BLaER1 treated with 17β-estradiol and CSF1 and Interleukin-3, amounts not matched to agents 10 nM and 100 nM (cell line): ENCODE measurements around the gene SMCHD1.
"Not testable (repeated sequence)": the region's sequence is repeated elsewhere in the genome, so short reads cannot be mapped to it uniquely, and the experiment has no call there.

Experiments
- H3K27ac ChIP-seq, 11 experiments: shearing (Covaris generic); formaldehyde crosslinking; 2 replicates each; pipeline ENCODE4 v1.8.1; 2022
- H3K27me3 ChIP-seq, 11 experiments: shearing (Covaris generic); formaldehyde crosslinking; 2 replicates each; pipeline ENCODE4 v1.8.1; 2022
- H3K36me3 ChIP-seq, 11 experiments: shearing (Covaris generic); formaldehyde crosslinking; 2 replicates each; pipeline ENCODE4 v1.8.1; 2022
- H3K4me1 ChIP-seq, 10 experiments: shearing (Covaris generic); formaldehyde crosslinking; 2 replicates each; pipeline ENCODE4 v1.8.1; 2022
- H3K4me2 ChIP-seq, 11 experiments: shearing (Covaris generic); formaldehyde crosslinking; 2 replicates each; pipeline ENCODE4 v1.8.1; 2022
- H3K4me3 ChIP-seq, 10 experiments: shearing (Covaris generic); formaldehyde crosslinking; 2 replicates each; pipeline ENCODE4 v1.8.1; 2022
- H3K9ac ChIP-seq, 11 experiments: shearing (Covaris generic); formaldehyde crosslinking; 2 replicates each; pipeline ENCODE4 v1.8.1; 2022
- H3K9me3 ChIP-seq, 11 experiments: shearing (Covaris generic); formaldehyde crosslinking; replicated peaks in 1 of 11; 2 replicates each; pipeline ENCODE4 v1.8.1; 2022
- H4K20me1 ChIP-seq, 11 experiments: shearing (Covaris generic); formaldehyde crosslinking; 2 replicates each; pipeline ENCODE4 v1.8.1; 2022
- Cebpa-rat ChIP-seq, 11 experiments: shearing (Covaris generic); IDR thresholded peaks; 2 replicates each; pipeline ENCODE4 v1.8.1; 2022

The SMCHD1 gene

GRCh38 chr18:2805970-2806943 lies 150.7 kb downstream of the SMCHD1 start:
- Histone ChIP-seq H3K4me1 (peaks cover 0 to 9% (median 0%) of the 10 kb centered on the region in 10 experiments; a peak in 2 of 20 replicates), H4K20me1 (no peaks in the 10 kb centered on the region), H3K27me3 (no peaks in the 10 kb centered on the region), H3K36me3 (peaks cover 28 to 60% (median 42%) of the 10 kb centered on the region in 11 experiments), H3K4me3 (no peak overlapping the region), H3K4me2 (no peak overlapping the region), H3K9ac (no peak overlapping the region), H3K9me3 (peaks cover 20 to 31% (median 29%) of the 10 kb centered on the region in 11 experiments), H3K27ac (no peak overlapping the region)
- no peak for TF ChIP-seq Cebpa-rat (IDR thresholded peaks at IDR 0.05)

- H3K4me2 ChIP-seq, H3K27ac ChIP-seq, H3K9ac ChIP-seq, H3K27me3 ChIP-seq, H3K4me3 ChIP-seq, H4K20me1 ChIP-seq, H3K4me1 ChIP-seq: not testable (repeated sequence)
- Histone ChIP-seq H3K36me3 (peaks cover 19 to 41% (median 28%) of the 10 kb centered on the region in 11 experiments), H3K9me3 (peaks cover 42 to 51% (median 47%) of the 10 kb centered on the region in 11 experiments)
Observed at GRCh38 chr18:2808640-2809039, 153.1 kb downstream of the SMCHD1 start.

DNA sequence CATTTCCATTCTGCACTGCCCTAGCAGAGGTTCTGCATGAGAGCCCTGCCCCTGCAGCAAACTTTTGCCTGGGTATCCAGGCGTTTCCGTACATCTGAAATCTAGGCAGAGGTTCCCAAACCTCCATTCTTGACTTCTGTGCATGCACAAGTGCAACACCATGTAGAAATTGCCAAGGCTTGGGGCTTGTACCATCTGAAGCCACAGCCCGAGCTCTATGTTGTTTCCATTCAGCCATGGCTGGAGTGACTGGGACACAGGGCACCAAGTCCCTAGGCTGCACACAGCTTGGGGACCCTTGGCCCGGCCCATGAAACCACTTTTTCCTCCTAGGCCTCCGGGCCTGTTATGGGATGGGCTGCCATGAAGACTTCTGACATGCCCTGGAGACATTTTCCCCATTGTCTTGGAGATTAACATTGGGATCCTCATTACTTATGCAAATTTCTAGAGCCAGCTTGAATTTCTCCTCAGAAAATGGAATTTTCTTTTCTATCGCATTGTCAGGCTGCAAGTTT lies 154.2 kb downstream of the SMCHD1 start:
- not testable (repeated sequence) for H3K9ac ChIP-seq, H3K27me3 ChIP-seq, H3K4me1 ChIP-seq, H3K27ac ChIP-seq, H4K20me1 ChIP-seq, H3K4me3 ChIP-seq, H3K4me2 ChIP-seq
- H3K36me3 ChIP-seq, result peaks cover 14 to 31% (median 18%) of the 10 kb centered on the region in 11 experiments
- peaks cover 48 to 61% (median 58%) of the 10 kb centered on the region in 11 experiments for H3K9me3 ChIP-seq

DNA sequence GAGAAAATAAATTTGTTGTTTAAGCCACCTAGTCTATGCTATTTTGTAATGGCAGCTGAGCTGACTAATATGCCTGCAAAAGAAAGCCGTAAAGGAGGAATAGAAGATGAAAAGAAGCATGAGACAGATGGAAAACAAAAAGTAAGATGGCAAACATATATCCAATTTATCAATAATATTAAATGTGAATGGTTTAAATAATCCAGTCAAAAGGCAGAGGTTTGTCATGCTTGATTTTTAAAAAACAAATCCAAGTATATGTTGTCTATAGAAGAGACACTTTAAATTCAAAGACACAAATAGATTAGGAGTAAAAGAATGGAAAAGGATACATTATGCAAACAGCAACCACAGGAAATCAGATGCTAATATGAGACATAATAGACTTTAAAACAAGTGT lies 155.9 kb downstream of the SMCHD1 start:
- H3K4me2 ChIP-seq, result no peak overlapping the region
- no peaks in the 10 kb centered on the region for H3K4me1 ChIP-seq
- peaks cover 56 to 76% (median 66%) of the 10 kb centered on the region in 11 experiments for H3K9me3 ChIP-seq
- peaks cover 0 to 14% (median 6%) of the 10 kb centered on the region in 11 experiments; a peak in 8 of 22 replicates for H3K36me3 ChIP-seq
- H3K27ac ChIP-seq, result no peak overlapping the region
- H3K27me3 ChIP-seq, result no peaks in the 10 kb centered on the region
- no peak for TF ChIP-seq Cebpa-rat (IDR thresholded peaks at IDR 0.05)
- H4K20me1 ChIP-seq, result no peaks in the 10 kb centered on the region
- H3K9ac ChIP-seq, result no peak overlapping the region
- H3K4me3 ChIP-seq, result no peak overlapping the region

GRCh38 chr18:2814928-2815327 lies 159.4 kb downstream of the SMCHD1 start:
- Histone ChIP-seq H3K27me3 (no peaks in the 10 kb centered on the region), H3K9ac (no peak overlapping the region), H3K4me3 (no peak overlapping the region), H3K27ac (no peak overlapping the region), H3K36me3 (peaks cover 0 to 5% (median 0%) of the 10 kb centered on the region in 11 experiments; a peak in 3 of 22 replicates), H3K9me3 (peaks cover 44 to 67% (median 54%) of the 10 kb centered on the region in 11 experiments), H3K4me2 (no peak overlapping the region), H4K20me1 (no peaks in the 10 kb centered on the region), H3K4me1 (peaks cover 0 to 8% (median 0%) of the 10 kb centered on the region in 10 experiments; a peak in 2 of 20 replicates)
- no peak for TF ChIP-seq Cebpa-rat (IDR thresholded peaks at IDR 0.05)

DNA sequence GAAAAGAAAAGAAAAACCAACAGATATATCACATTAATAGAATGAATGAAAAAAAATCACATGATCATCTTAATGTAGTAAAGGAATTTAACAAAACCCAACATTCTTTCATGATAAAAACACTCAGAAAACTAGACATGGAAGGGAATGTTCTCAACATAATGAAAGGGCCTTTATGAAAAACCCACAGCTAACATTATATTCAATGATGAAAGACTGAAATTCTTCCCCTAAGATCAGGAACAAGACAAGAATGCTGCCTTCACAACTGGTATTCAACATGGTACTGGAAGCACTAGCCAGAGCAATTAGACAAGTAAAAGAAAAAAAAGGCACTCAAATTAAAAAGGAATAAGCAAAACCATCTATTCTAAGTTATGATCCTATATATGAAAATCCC lies 162.8 kb downstream of the SMCHD1 start:
- Histone ChIP-seq H3K9ac (no peak overlapping the region), H3K27me3 (no peaks in the 10 kb centered on the region), H3K27ac (no peak overlapping the region), H3K4me1 (peaks cover 0 to 17% (median 0%) of the 10 kb centered on the region in 10 experiments; a peak in 3 of 20 replicates), H3K9me3 (peaks cover 17 to 38% (median 23%) of the 10 kb centered on the region in 11 experiments; a peak in 20 of 22 replicates), H3K4me2 (no peak overlapping the region), H4K20me1 (no peaks in the 10 kb centered on the region), H3K4me3 (no peak overlapping the region), H3K36me3 (no peaks in the 10 kb centered on the region)
- TF ChIP-seq Cebpa-rat (IDR thresholded peaks at IDR 0.05), result no peak

DNA sequence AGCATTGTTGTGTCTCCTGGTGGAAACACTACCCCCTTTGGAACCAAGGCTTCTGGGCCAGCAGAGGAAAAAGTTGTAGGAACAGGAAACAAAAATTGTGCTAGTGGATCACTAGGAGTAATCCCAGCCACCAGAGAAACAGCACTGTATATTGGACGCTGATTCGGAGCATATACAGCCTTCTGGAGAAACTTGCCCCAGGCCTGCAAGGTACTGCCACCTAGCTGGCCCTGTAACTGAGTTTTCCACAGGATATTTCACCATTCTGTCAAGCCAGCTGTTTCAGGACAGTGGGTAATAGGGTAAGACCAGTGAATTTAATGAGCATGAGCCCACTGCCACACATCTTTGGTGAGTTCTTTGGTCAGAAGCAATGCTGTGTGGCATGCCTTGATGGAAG lies 166.2 kb downstream of the SMCHD1 start:
- Histone ChIP-seq H3K27me3 (no peaks in the 10 kb centered on the region), H4K20me1 (no peaks in the 10 kb centered on the region), H3K36me3 (no peaks in the 10 kb centered on the region), H3K9me3 (peaks cover 0 to 14% (median 9%) of the 10 kb centered on the region in 11 experiments; a peak in 11 of 22 replicates), H3K4me1 (peaks cover 0 to 17% (median 0%) of the 10 kb centered on the region in 10 experiments; a peak in 3 of 20 replicates), H3K27ac (no peak overlapping the region), H3K4me2 (no peak overlapping the region), H3K9ac (no peak overlapping the region), H3K4me3 (no peak overlapping the region)
- TF ChIP-seq Cebpa-rat (IDR thresholded peaks at IDR 0.05), result no peak

DNA sequence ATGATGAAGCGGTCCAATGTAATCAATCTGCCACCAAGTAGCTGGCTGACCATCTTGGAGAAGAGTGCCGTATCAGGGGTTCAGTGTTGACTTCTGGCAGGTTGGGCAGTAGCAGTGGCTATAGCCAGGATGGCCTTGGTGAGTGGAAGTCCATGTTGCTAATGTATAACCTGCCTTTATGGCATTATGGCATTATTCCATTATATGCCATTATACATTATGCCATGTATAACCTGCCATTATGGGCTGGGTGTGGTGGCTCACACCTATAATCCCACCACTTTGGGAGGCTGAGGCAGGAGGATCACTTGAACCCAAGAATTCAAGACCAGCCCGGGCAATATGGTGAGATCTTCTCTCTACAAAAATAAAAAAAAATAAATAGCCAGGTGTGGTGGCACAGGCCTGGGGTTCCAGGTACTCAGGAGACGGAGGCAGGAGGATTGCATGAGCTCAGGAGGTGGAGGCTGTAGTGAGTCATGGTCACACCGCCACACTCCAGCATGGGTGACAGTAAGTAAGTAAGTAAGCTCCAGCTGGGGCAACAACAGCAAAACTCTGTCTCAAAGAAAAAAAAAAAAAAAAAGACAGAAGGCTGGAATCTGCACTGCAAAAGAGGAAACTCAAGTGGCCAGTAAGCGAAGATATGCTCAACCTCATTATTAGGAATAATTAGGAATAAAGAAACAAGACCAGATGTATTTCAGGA lies 166.8 kb downstream of the SMCHD1 start:
- no peak for TF ChIP-seq Cebpa-rat (IDR thresholded peaks at IDR 0.05)
- Histone ChIP-seq H3K4me1 (peaks cover 0 to 17% (median 0%) of the 10 kb centered on the region in 10 experiments; a peak in 3 of 20 replicates), H3K4me2 (peak overlapping the region in 1 of 11 experiments; percentile 6; a peak in 1 of 22 replicates), H4K20me1 (no peaks in the 10 kb centered on the region), H3K9ac (no peak overlapping the region), H3K4me3 (no peak overlapping the region), H3K27me3 (no peaks in the 10 kb centered on the region), H3K36me3 (no peaks in the 10 kb centered on the region), H3K27ac (no peak overlapping the region), H3K9me3 (peaks cover 0 to 14% (median 9%) of the 10 kb centered on the region in 11 experiments; a peak in 11 of 22 replicates)

DNA sequence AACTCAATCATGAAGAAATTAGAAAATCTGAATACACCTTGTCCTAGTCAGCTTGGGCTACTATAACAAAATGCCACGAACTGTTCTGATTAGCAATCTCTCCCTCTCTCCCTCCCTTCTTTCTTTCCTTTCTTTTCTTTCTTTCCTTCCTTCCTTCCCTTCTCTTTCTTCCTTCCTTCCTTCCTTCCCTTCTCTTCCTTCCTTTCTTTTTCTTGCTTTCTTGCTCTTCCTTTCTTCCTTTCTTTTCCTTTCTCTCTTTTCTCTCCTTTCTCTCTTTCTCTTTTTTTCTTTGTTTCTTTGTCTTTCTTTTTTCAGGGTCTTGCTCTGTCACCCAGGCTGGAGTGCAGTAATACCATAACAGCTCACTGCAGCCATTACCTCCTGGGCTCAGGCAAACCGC lies 167.7 kb downstream of the SMCHD1 start:
- TF ChIP-seq Cebpa-rat (IDR thresholded peaks at IDR 0.05), result no peak
- Histone ChIP-seq H3K4me1 (peaks cover 0 to 17% (median 0%) of the 10 kb centered on the region in 10 experiments; a peak in 3 of 20 replicates), H3K27me3 (no peaks in the 10 kb centered on the region), H3K9ac (no peak overlapping the region), H3K36me3 (no peaks in the 10 kb centered on the region), H3K9me3 (peaks cover 0 to 14% (median 8%) of the 10 kb centered on the region in 11 experiments; a peak in 10 of 22 replicates), H4K20me1 (no peaks in the 10 kb centered on the region), H3K4me2 (no peak overlapping the region), H3K4me3 (no peak overlapping the region), H3K27ac (no peak overlapping the region)
